Upper lobe of left lung (tissue), 6 donors: ENCODE measurements around the gene OSBP2. TPM values are rescaled to one million over a fixed set of nuclear protein-coding genes. Genes with fewer than 3 reads are reported as not detected.
A peak's percentile ranks its signal among the peaks of the same experiment; 100 is the strongest.

Source experiments
- ATAC-seq, 2 donors: fragments of 200-7000 bp; cut with Tn5 transposase; one replicate each; pipeline ENCODE4 v1.9.1; 2022; ENCODE audit warnings: mild to moderate bottlenecking in 2 of 2, moderate library complexity in 2 of 2; ENCODE audit not compliant: low FRiP score in 2 of 2
- DNase-seq, 2 donors: peaks; one replicate each; pipeline ENCODE4 v3.0.0-alpha.2; 2019 to 2020
- H3K27ac ChIP-seq, 4 donors: fragments of 200-600 bp; sonication (generic); one replicate each; pipeline ENCODE4 v1.5.1; 2016 to 2019
- H3K27me3 ChIP-seq, 4 donors: fragments of 200-600 bp; sonication (generic); one replicate each; pipeline ENCODE4 v1.5.1; 2017 to 2019
- H3K36me3 ChIP-seq, 4 donors: fragments of 200-600 bp; sonication (generic); one replicate each; pipeline ENCODE4 v1.5.1; 2016 to 2019
- H3K4me1 ChIP-seq, 4 donors: fragments of 200-600 bp; sonication (generic); one replicate each; pipeline ENCODE4 v1.5.1; 2018 to 2019
- H3K4me3 ChIP-seq, 4 donors: fragments of 200-600 bp; sonication (generic); one replicate each; pipeline ENCODE4 v1.5.1; 2017 to 2019; ENCODE audit warnings: mild to moderate bottlenecking in 2 of 4, moderate library complexity in 1 of 4
- H3K9me3 ChIP-seq, 4 donors: fragments of 200-600 bp; sonication (generic); one replicate each; pipeline ENCODE4 v1.5.1; 2018 to 2019
- EP300 ChIP-seq, 4 donors: sonication (generic); formaldehyde crosslinking; IDR thresholded peaks; one replicate each; pipeline ENCODE4 v1.5.1; 2017; ENCODE audit warnings: antibody characterized with exemption in 4 of 4, control low read depth in 2 of 4
- POLR2A ChIP-seq, 4 donors: fragments of 450-650 bp; IDR thresholded peaks; one replicate each; pipeline ENCODE4 v1.5.1; 2016 to 2017; ENCODE audit warnings: antibody characterized with exemption in 4 of 4, mild to moderate bottlenecking in 2 of 4
- POLR2AphosphoS5 ChIP-seq, 2 donors: sonication (generic); formaldehyde crosslinking; IDR thresholded peaks; one replicate each; pipeline ENCODE4 v1.5.1; 2017; ENCODE audit warnings: antibody characterized with exemption in 2 of 2
- WGBS, 2 donors: methylation state at CpG; one replicate each; pipeline ENCODE4 v1.1.5; 2017 to 2018; 5-methylcytosine and 5-hydroxymethylcytosine counted together
- total RNA-seq, 6 donors: library from RNA; depleted of rRNA in 4 of 6; stranded (reverse); fragments of >200 nt in 4 of 6; gene quantifications; one replicate each; pipeline versions ENCODE4 v1.1.0 to v1.2.1, GENCODE V29; 2016 to 2021
- TF ChIP-seq, protein P1 (sequence below), 6 experiments: fragments of 450-650 bp in 4 of 6; fragments of 200-600 bp in 2 of 6; sonication (generic) in 2 of 6; IDR thresholded peaks; one replicate each; pipeline ENCODE4 v1.5.1; 2016 to 2019; ENCODE audit warnings: antibody characterized with exemption in 6 of 6
- donor health status: DM: no; HTN: no; CAD: no; lungs with moderate emphysema.
- donor health status: DM: no; HTN: yes; CAD: no; lungs with severe emphysema.

The OSBP2 gene
- total RNA-seq, 6 donors from 2014 or later = 3.5 to 14.5 (median 5.0) TPM

DNA sequence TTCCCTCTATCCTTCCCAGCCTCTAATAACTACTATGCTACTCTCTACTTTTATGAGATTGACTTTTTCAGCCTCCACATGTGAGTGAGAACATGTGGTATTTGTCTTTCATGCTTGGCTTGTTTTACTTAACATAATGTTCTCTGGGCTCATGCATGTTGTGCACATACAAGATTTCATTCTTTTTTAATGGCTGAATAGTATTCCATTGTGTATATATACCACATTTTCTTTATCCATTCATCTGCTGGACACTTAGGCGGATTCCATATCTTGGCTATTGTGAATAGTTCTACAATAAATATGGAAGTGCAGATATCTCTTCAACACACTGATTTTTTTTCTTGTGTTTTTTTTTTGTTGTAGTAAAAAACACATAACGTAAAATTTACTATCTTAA, 19.4 kb downstream of the OSBP2 start:
- no peak for TF ChIP-seq POLR2AphosphoS5 (IDR thresholded peaks at IDR 0.05)
- TF ChIP-seq POLR2A (IDR thresholded peaks at IDR 0.05) = no peak
- no peak for TF ChIP-seq EP300 (IDR thresholded peaks at IDR 0.05)
- TF ChIP-seq, protein P1, sequence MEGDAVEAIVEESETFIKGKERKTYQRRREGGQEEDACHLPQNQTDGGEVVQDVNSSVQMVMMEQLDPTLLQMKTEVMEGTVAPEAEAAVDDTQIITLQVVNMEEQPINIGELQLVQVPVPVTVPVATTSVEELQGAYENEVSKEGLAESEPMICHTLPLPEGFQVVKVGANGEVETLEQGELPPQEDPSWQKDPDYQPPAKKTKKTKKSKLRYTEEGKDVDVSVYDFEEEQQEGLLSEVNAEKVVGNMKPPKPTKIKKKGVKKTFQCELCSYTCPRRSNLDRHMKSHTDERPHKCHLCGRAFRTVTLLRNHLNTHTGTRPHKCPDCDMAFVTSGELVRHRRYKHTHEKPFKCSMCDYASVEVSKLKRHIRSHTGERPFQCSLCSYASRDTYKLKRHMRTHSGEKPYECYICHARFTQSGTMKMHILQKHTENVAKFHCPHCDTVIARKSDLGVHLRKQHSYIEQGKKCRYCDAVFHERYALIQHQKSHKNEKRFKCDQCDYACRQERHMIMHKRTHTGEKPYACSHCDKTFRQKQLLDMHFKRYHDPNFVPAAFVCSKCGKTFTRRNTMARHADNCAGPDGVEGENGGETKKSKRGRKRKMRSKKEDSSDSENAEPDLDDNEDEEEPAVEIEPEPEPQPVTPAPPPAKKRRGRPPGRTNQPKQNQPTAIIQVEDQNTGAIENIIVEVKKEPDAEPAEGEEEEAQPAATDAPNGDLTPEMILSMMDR (IDR thresholded peaks at IDR 0.05) = no peak
- Histone ChIP-seq H3K27ac (no peak overlapping the region), H3K27me3 (no peaks in the 10 kb centered on the region), H3K36me3 (no peaks in the 10 kb centered on the region), H3K4me1 (no peaks in the 10 kb centered on the region), H3K9me3 (no peaks in the 10 kb centered on the region), H3K4me3 (no peak overlapping the region)
- 97% methylated on average over 2 of the region's 2 CpGs for WGBS, 2 donors
- ATAC-seq (no peak), DNase-seq (no peak)

GRCh38 chr22:30717331-30717921, 22.8 kb downstream of the OSBP2 start:
- H3K36me3 ChIP-seq = no peaks in the 10 kb centered on the region

GRCh38 chr22:30717952-30718351, 23.3 kb downstream of the OSBP2 start:
- H3K4me1 ChIP-seq = no peaks in the 10 kb centered on the region
- ATAC-seq = no peak
- no peaks in the 10 kb centered on the region for H3K36me3 ChIP-seq
- H3K4me3 ChIP-seq = no peak overlapping the region
- H3K9me3 ChIP-seq = no peaks in the 10 kb centered on the region
- 86 to 92% methylated on average over 2 to 3 of the region's 3 CpGs for WGBS, 2 donors
- no peak overlapping the region for H3K27ac ChIP-seq
- no peak for DNase-seq
- no peak for TF ChIP-seq EP300 (IDR thresholded peaks at IDR 0.05)
- no peak for TF ChIP-seq POLR2A (IDR thresholded peaks at IDR 0.05)
- TF ChIP-seq, protein P1 (IDR thresholded peaks at IDR 0.05) = no peak
- no peak for TF ChIP-seq POLR2AphosphoS5 (IDR thresholded peaks at IDR 0.05)
- H3K27me3 ChIP-seq = no peaks in the 10 kb centered on the region

More at GRCh38 chr22:30717331-30717921, 22.8 kb downstream of the OSBP2 start:
- Histone ChIP-seq H3K27me3 (no peaks in the 10 kb centered on the region), H3K9me3 (no peaks in the 10 kb centered on the region), H3K27ac (no peak overlapping the region), H3K4me3 (no peak overlapping the region), H3K4me1 (no peaks in the 10 kb centered on the region)
- 76 to 78% methylated on average over 4 of the region's 4 CpGs for WGBS, 2 donors
- TF ChIP-seq, protein P1 (IDR thresholded peaks at IDR 0.05) = no peak
- TF ChIP-seq POLR2AphosphoS5 (IDR thresholded peaks at IDR 0.05) = no peak
- no peak for TF ChIP-seq EP300 (IDR thresholded peaks at IDR 0.05)
- no peak for TF ChIP-seq POLR2A (IDR thresholded peaks at IDR 0.05)
- no peak for DNase-seq
- ATAC-seq = peak in 1 of 2 donors; percentile 44

DNA sequence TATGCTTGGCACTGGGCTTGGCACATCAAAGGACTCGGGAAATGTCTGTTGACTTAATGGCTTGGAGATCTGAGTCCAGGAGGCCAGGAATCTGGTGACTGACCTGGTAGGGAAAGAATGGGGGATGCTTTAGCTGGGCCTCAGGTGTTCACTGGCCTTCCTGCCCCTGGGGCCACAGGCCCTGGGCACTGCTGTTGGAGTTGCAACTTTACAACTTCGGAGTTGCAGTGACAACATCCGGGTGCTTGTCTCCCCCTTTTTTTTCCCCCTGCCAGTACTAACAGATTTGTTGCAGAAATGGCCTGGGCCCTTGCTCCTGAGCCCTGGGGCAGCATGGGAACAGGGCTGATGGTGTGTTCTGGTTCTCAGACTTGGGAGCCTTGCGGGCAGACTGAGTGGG, 23.8 kb downstream of the OSBP2 start:
- Histone ChIP-seq H3K27me3 (no peaks in the 10 kb centered on the region), H3K27ac (no peak overlapping the region), H3K36me3 (no peaks in the 10 kb centered on the region), H3K4me1 (no peaks in the 10 kb centered on the region), H3K9me3 (no peaks in the 10 kb centered on the region), H3K4me3 (no peak overlapping the region)
- DNase-seq = no peak
- WGBS, 2 donors = 89 to 93% methylated on average over 2 to 4 of the region's 4 CpGs
- no peak for TF ChIP-seq POLR2A (IDR thresholded peaks at IDR 0.05)
- TF ChIP-seq POLR2AphosphoS5 (IDR thresholded peaks at IDR 0.05) = no peak
- TF ChIP-seq EP300 (IDR thresholded peaks at IDR 0.05) = no peak
- TF ChIP-seq, protein P1 (IDR thresholded peaks at IDR 0.05) = no peak
- no peak for ATAC-seq

DNA sequence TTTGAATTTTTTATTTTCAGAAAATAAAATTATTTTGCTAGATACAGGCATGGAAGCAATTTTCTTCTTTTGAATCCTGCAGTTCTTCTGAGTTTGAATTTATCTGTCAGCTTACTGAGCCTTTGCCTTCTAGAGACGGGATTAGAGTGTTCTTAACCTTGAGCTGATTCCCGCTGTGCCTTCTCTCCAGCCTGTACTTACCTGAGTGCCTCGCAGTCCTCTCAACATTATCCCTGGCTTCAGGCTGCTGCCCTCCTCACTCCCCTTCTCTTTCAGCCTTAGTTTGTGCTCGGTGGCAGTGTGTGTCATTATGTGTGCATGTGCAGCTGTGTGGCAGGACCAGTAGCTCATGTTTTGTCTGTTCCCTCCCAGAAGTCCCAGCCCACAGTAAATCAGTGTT, 24.3 kb downstream of the OSBP2 start:
- WGBS, 2 donors = 83 to 96% methylated on average over 4 of the region's 4 CpGs

More for the DNA sequence above, 24.3 kb downstream of the OSBP2 start:
- ATAC-seq (no peak), DNase-seq (no peak)
- Histone ChIP-seq H3K27ac (no peak overlapping the region), H3K36me3 (no peaks in the 10 kb centered on the region), H3K4me3 (no peak overlapping the region), H3K9me3 (no peaks in the 10 kb centered on the region), H3K4me1 (no peaks in the 10 kb centered on the region), H3K27me3 (no peaks in the 10 kb centered on the region)
- TF ChIP-seq, protein P1 (IDR thresholded peaks at IDR 0.05) = no peak
- TF ChIP-seq POLR2AphosphoS5 (IDR thresholded peaks at IDR 0.05) (no peak), POLR2A (IDR thresholded peaks at IDR 0.05) (no peak), EP300 (IDR thresholded peaks at IDR 0.05) (no peak)
